ENCODE results near the gene MMP24OS.

- TF ChIP-seq POLR2A (IDR thresholded peaks at IDR 0.05; ENCODE audit: low read length) (no peak), GATA1 (IDR thresholded peaks at IDR 0.05; ENCODE audit: low read depth, low read length) (no peak)
Observed at GRCh38 chr20:35271904-35272303, 6.0 kb downstream of the MMP24OS start.
